GM21717 (cell line): ENCODE data around the gene CSF2.

ENCODE experiments used
- ATAC-seq: cut with Tn5 transposase; IDR thresholded peaks from one replicate; pipeline ENCODE4 v1.9.1; 2021; ENCODE audit warnings: mild to moderate bottlenecking, moderate library complexity; ENCODE audit not compliant: unreplicated experiment

The CSF2 gene

DNA sequence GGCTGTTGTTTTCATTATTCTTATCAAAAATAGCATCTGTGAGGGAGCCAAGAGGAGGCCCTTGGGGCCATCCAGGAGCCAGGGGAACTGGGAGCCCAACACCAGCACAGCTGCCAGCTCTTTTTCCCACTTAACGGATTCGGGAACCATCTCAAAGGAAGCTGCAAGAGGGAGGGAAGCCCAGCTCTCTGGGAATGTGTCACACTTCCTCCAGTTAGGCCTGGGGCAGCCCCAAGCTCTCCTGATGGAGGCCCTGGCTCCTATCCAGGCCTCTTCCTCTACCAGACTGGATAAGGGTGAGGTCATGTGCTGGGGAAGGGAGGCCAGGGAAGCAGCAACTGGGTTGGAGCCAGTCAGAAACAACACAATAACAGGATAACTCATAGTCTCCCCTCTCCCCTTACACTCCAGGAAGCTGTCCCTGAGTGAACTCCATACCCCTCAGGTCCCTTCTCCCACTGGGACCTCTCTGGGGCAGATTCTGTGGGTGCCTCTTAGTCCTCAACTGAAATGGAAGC lies 12.7 kb downstream of the CSF2 start:
- no peak for ATAC-seq

DNA sequence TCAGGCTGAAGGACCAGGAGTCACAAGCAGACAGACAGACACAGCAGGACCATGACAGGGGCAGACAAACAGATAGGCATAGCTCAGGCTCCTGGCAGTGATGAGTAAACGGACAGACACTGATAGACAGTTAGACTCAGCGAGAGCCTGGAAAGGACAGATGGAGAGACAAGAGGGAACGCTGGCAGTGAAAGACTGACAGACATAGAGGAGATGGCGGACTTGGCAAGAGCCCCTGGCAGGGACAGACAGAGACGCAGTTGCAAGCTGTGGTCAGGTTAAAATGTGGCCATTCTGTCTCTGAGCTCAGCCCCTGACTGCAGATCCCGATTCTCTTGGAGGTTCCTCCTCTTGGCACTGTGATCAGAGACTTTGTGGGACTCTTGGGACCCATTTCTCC lies 13.6 kb downstream of the CSF2 start:
- no peak for ATAC-seq

DNA sequence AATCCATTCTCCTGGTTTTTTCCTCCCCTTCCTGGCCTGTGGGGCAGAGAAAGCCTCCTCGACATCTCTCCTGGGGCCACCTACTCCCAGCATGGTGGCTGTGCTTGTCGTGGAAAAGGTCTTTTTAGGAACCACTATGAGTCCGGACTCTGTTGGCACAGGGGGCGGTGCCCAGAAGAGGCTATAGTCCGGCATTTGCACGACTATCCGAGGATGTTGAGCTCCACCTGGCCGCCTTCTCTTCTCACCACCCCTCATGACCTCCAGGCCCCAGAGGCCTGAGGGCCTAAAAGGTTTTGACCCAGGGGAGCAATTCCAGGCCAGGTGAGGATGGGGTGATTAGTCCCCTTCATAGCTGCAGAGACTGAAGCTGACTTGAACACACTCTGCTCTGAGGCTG lies 14.1 kb downstream of the CSF2 start:
- no peak for ATAC-seq

DNA sequence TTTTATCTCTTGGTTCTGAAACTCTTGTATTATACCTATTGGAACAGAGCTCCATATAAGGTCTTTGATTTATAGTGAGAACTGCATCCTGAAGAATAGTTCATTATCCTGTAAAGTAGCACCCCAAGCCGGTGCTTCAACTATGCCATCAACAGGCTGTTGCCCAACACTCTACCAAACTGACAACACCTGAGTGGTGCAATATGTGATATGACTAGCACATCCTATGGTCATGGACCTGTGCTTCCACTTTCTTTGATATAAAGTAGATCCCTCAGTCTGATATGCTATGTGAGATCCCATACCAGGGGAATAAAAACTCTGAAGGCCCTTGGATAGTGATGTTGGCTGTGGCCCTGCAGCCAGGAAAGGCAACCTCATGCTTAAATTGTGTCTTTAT lies 15.8 kb downstream of the CSF2 start:
- no peak for ATAC-seq

GRCh38 chr5:132090107-132090506 lies 16.5 kb downstream of the CSF2 start:
- no peak for ATAC-seq

DNA sequence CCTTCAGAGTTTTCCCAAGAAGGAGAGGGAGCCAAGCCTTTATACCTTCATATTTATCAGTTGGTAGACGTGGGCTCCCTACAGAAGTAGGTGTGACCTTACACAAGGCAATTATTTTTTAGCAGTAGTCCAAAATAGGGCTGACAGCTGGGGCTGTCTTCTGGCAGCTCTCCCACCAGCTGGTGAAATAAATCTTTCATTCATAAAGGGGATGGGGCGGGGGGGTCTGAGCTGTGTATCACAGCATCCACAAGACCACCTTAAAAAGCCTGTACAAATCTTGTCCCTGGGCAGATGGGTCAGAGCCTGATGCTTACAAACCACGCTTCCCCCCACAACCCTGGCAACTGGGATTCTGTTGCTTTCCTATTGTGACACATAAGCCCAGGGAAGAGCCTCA lies 19.7 kb downstream of the CSF2 start:
- no peak for ATAC-seq

DNA sequence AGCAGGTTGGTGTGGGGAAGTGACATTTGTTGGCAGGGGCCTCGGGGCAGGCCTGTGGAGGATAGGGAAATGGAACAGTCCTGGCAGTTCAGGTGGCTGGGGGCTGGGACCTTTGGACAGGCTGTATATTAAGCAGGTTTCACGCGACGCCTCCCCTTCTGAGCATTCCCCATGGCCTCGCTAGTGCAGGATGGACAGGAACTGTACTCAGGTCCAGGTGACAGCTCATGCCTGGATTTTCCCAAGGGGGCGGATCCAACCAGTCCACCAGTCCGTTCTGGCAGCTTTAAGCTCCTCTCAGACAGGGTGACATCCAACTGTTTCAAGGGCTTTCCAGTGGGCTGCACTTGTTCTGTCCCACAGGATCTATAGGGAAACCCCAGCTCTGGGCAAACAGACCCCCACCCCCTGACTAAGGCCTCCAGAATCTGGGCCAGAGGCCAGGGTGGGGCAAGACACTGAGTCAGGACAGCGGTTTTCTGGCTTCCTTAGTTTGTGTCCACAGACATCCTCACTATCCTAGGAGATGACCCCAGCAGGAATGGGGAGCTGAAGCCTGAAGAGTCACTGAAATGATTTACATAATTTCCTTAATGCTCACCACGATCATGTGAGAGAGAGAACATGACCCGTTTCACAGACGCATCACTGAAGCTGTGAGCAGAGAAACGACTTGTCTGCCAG lies 20.9 kb downstream of the CSF2 start:
- ATAC-seq: no peak

- ATAC-seq: no peak
Observed at GRCh38 chr5:132095077-132095410, 21.5 kb downstream of the CSF2 start.

- no peak for ATAC-seq
Observed at GRCh38 chr5:132095424-132095972, 21.9 kb downstream of the CSF2 start.

GRCh38 chr5:132096904-132097303 lies 23.3 kb downstream of the CSF2 start:
- no peak for ATAC-seq

- no peak for ATAC-seq
Observed at GRCh38 chr5:132098151-132098594, 24.6 kb downstream of the CSF2 start.

DNA sequence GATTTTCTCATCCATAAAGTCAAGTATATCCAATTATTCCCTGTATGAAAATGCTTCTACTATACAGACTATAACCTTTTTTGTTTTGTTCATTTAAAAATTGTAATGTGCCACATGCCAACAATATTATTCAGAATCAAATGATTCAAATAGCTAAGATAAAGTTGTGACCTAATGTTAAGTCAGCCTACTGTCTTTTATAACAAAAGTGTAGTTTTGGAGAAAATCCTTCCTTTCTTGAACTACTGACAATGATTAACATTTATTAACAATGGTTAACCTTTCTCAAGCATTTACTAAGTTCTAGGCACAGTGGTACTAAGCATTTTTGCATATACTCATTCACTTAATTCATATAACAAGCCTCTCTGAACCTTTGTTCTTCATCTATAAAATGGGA lies 25.0 kb downstream of the CSF2 start:
- no peak for ATAC-seq

DNA sequence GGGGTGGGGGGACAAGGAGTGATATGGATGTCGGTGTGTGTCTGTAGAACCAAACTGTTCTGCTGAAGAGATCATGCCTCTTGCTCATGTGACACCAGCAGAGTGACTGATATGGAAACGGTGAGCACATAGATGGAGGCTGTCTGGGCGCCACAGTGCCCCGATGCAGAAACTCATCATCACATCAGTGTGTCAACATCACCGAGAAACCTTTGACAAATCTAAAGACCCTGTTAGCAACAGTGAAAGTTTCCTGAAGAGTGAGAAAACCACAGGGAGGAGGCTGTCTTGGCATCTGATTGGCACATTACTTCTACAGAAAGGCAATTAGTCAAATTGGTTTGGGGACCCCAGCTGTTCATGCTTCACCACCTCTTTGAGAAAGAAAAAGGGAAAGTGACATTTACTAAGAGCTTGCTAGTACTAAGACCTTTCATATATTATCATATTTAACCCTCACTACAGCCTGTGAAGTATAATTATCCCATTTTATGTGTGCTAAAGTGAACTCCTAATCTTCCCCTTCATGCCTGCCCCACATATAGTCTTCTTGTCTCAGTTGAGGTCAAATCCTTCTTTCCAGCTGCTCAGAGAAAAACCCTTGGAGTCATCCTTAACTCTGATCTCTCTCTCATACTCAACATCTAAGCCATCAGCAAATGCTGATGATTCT lies 25.6 kb downstream of the CSF2 start:
- ATAC-seq: peak; percentile 46

DNA sequence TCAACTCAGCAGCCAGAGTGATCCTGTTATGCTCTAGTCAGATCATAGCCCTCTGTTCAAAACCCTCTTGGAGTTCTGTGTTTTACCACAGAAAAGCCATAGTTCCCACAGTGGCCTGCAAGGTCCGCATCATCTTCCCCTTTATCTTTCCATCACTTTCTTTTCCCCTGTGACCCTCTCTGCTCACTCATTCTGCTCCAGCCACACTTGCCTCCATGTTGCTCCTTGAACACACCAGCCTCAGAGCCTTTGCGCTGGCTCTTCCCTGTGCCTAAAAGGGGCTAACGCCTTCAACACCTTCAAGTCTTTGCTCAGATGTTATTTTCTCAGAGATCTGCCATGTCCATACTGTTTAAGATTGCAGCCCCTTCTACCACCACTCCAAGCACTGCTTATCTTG lies 26.3 kb downstream of the CSF2 start:
- ATAC-seq: no peak

DNA sequence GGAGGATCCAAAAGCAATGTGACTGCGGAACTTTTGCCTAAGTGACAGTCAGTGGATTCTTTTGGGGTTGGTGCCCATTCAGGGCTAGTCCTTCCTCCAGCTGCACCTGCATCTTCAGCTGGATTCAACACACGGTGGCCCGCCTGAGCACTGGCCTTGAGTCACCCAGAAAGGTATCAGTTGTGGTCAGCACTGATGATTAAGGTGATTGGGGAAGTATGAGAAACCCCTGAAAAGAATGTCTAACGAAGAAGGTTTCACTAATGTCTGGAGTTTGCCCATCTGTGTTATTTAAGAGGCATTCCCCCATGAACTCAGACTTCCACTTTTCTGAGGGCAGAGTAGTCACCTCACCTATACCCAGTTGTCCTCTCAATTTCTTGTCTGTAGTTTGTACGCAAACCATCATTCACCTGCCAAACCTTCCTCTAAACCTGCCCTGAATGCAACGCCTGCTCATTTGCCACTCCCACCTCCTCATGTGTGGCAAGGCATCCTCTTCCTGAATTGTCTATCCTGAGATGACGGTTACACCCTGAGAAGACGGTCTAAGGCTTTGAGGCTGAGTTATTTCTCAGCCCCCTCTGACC lies 27.2 kb downstream of the CSF2 start:
- peak; percentile 30 for ATAC-seq

DNA sequence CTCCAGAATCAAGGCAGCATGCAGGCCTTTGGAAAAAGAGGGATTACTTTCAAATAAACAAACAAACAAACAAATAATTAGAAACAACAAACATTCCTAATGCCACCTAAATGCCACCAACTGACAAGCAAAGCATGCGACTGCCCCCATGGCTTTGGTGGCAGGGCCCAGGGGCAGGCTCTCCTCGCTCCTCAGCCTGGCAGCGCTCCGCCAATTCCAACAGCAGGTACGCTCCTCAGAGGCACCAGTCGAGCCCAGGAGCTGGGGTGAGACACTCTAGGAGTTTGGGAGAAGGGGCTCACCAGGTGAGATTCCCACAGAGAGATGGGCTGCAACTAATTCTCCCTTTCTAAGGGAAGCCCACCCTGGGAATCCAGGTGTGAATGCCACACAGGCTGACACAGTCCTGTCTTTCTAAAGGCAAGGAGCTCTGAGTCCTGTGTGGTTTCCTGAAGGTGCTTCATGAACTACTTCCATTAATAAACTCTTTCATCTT lies 27.8 kb downstream of the CSF2 start:
- no peak for ATAC-seq

DNA sequence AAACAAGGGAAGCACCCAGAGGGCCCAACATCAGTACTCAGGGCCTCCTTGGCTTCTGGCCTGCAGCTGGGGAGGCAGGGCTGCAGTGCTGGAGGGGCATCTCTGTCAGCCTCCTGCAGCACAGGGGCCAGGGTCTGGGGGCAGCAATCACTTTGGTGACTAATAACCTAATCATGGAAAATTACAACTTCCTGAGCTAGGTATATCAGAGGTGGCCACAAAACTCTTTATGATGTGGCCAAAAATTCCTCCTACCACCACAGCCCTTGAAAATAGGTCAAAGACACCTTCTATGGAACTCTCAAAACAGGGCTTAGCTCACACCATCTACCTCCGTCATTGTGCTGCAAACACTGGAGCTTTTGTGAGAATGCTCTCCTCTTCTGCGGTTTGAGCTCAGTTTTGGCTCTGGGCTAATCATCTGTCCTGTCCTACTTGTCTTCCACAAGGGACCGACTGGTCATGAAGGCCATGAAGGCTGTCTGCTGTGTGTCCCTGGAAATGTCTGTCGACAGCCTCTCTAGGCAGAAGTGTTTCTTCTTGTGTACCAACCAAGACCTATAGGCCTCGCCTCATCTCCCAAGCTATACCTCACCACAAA lies 28.6 kb downstream of the CSF2 start:
- ATAC-seq: no peak

DNA sequence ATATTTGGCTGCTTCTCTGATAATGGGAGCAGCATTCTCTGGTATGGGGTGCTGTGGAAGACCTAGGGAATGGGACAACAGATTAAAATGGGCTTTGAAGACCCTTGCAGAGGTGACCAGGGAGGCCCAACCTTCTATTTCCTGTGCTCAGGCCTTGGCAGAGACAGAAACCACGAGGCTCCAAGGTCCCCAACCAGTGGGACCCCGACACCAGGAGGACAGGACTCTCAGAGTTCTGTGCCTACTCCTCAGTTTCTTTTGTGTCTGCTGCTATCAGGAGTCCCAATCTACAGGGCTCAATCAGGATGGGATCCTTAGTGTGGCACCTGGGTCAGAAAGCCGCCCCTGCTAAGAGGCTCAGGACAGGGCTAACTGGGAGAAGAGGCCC lies 29.3 kb downstream of the CSF2 start:
- no peak for ATAC-seq

DNA sequence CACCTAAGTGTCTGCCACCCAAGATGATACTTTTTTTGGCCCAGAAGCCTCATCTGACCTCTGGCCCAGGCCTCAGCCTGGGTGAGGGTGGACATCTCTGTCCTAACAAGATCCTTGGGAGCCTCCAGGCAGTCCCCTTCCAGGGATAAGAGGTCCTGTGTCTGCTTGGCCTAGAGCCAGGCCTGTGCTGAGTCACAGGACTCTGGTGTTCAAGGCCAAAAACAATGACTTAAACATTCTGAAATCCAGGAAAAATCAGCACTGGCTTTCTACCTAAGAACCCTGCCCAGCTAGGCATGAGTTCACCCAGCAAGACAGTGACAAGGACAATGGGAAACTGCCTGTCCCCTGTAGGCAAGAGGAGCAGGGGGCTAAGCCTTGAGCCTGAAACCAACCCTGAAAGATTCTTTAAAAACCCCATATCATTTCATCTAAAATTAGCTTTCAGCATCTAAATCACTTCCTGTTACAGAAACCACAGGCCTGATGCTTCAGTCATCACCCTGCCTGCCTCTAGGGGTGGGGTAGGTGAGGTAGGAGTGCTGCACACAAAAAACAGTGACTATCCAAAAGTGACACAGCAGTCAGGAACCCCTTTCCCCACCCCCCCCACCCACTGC lies 29.9 kb downstream of the CSF2 start:
- peak; percentile 70 for ATAC-seq

- ATAC-seq: peak; percentile 18
Observed at GRCh38 chr5:132103969-132104391, 30.4 kb downstream of the CSF2 start.

DNA sequence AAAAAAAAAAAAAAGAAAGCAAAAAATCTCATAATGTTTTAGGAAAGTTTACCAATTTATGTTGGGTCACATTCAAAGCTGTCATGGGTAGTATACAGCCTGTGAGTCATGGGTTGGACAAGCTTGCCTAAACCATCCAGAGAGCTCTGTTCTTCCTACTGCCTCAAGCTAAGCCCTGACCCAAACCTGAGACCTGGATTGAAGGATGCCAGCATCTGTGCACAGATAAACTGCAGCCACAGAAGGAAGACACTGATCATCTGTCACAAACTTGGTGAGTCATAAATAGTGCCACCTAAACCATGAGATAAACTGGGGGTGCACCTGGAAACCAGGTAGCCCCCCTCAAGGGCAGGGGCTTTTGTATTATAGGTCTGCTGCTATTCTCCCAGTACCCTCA lies 31.0 kb downstream of the CSF2 start:
- no peak for ATAC-seq
